HEK293T (cell line): ENCODE data around the gene BBS9.

Experiments used
- CTCF ChIA-PET: fragments of 350-600 bp; formaldehyde crosslinking; extraction: SDS; loops from one replicate; lab custom pipeline; 2021; ENCODE audit warnings: antibody characterized with exemption, inconsistent platforms; lab: Yijun Ruan, JAX
- POLR2A ChIA-PET: fragments of 350-600 bp; formaldehyde crosslinking; extraction: SDS; loops from one replicate; lab custom pipeline; 2020; ENCODE audit warnings: antibody characterized with exemption, inconsistent platforms; lab: Yijun Ruan, JAX
- DNase-seq: peaks from one replicate; pipeline ENCODE4 v3.0.0; 2012; ENCODE audit warnings: mixed read lengths; ENCODE audit errors: extremely low spot score
- ARNT ChIP-seq: fragments of 450-650 bp; IDR thresholded peaks from 2 replicates; pipeline ENCODE4 v1.6.1; 2017; ENCODE audit warnings: mild to moderate bottlenecking
- BHLHE40 ChIP-seq: fragments of 450-650 bp; IDR thresholded peaks from 2 replicates; pipeline ENCODE4 v1.6.1; 2016; ENCODE audit warnings: mild to moderate bottlenecking, moderate library complexity, borderline replicate concordance
- CTBP1 ChIP-seq: fragments of 450-650 bp; IDR thresholded peaks from 2 replicates; pipeline ENCODE4 v1.6.1; 2016; ENCODE audit warnings: borderline replicate concordance
- ELF4 ChIP-seq: fragments of 450-650 bp; IDR thresholded peaks from 2 replicates; pipeline ENCODE4 v1.6.1; 2017; ENCODE audit warnings: antibody characterized with exemption
- FOXA1 ChIP-seq: fragments of 450-650 bp; IDR thresholded peaks from 2 replicates; pipeline ENCODE4 v1.6.1; 2016; ENCODE audit warnings: mild to moderate bottlenecking
- FOXK2 ChIP-seq: fragments of 450-650 bp; IDR thresholded peaks from 2 replicates; pipeline ENCODE4 v1.6.1; 2016; ENCODE audit warnings: mild to moderate bottlenecking
- FOXM1 ChIP-seq: fragments of 450-650 bp; IDR thresholded peaks from 2 replicates; pipeline ENCODE4 v1.6.1; 2017; ENCODE audit warnings: mild to moderate bottlenecking, borderline replicate concordance
- HDGF ChIP-seq: fragments of 450-650 bp; IDR thresholded peaks from 2 replicates; pipeline ENCODE4 v1.6.1; 2017; ENCODE audit warnings: antibody characterized with exemption, borderline replicate concordance
- L3MBTL2 ChIP-seq: fragments of 450-650 bp; conservative IDR thresholded peaks from 2 replicates; pipeline ENCODE4 v1.6.1; 2016; ENCODE audit warnings: mild to moderate bottlenecking
- LEF1 ChIP-seq: fragments of 450-650 bp; IDR thresholded peaks from 2 replicates; pipeline ENCODE4 v1.6.1; 2017; ENCODE audit warnings: mild to moderate bottlenecking, borderline replicate concordance
- NFRKB ChIP-seq: fragments of 450-650 bp; IDR thresholded peaks from 2 replicates; pipeline ENCODE4 v1.6.1; 2016; ENCODE audit warnings: mild to moderate bottlenecking, moderate library complexity
- SP1 ChIP-seq: fragments of 450-650 bp; IDR thresholded peaks from 2 replicates; pipeline ENCODE4 v1.6.1; 2017
- SUZ12 ChIP-seq: fragments of 450-650 bp; IDR thresholded peaks from 2 replicates; pipeline ENCODE4 v1.6.1; 2016; ENCODE audit warnings: mild to moderate bottlenecking
- TARDBP ChIP-seq: fragments of 450-650 bp; IDR thresholded peaks from 2 replicates; pipeline ENCODE4 v1.6.1; 2016
- ZNF384 ChIP-seq: fragments of 450-650 bp; IDR thresholded peaks from 2 replicates; pipeline ENCODE4 v1.6.1; 2016
- TF ChIP-seq, protein P1 (sequence below): fragments of 450-650 bp; IDR thresholded peaks from 2 replicates; pipeline ENCODE4 v1.6.1; 2016

The BBS9 gene

GRCh38 chr7:33500703-33501701 lies 371.6 kb downstream of the BBS9 start:
- no peak for DNase-seq
- TF ChIP-seq HDGF (no peak), SP1 (no peak), FOXA1 (no peak), FOXK2 (no peak), LEF1 (no peak), BHLHE40 (no peak), NFRKB (no peak), ZNF384 (no peak), ELF4 (no peak)
- TF ChIP-seq, protein P1, sequence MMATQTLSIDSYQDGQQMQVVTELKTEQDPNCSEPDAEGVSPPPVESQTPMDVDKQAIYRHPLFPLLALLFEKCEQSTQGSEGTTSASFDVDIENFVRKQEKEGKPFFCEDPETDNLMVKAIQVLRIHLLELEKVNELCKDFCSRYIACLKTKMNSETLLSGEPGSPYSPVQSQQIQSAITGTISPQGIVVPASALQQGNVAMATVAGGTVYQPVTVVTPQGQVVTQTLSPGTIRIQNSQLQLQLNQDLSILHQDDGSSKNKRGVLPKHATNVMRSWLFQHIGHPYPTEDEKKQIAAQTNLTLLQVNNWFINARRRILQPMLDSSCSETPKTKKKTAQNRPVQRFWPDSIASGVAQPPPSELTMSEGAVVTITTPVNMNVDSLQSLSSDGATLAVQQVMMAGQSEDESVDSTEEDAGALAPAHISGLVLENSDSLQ = no peak
- ChIA-PET CTCF (no interaction called here), POLR2A (no interaction called here)

GRCh38 chr7:33503014-33503413 lies 373.6 kb downstream of the BBS9 start:
- CTCF ChIA-PET = interaction anchor here (0.6 kb wide), 1 partner anchor 260 kb away, joined by 4 read pairs; no protein-coding TSS in a partner anchor
- DNase-seq = no peak
- no peak for TF ChIP-seq CTBP1
- no peak for TF ChIP-seq NFRKB
- TF ChIP-seq BHLHE40 = no peak
- TF ChIP-seq HDGF = no peak
- no peak for TF ChIP-seq LEF1
- TF ChIP-seq ZNF384 = no peak
- TF ChIP-seq L3MBTL2 = no peak
- no peak for TF ChIP-seq ARNT
- no peak for TF ChIP-seq FOXM1
- TF ChIP-seq ELF4 = no peak
- no peak for TF ChIP-seq TARDBP
- no peak for TF ChIP-seq FOXA1
- POLR2A ChIA-PET = no interaction called here

- ChIA-PET CTCF (no interaction called here), POLR2A (no interaction called here)
- DNase-seq = no peak
- TF ChIP-seq TARDBP = no peak
- no peak for TF ChIP-seq LEF1
- no peak for TF ChIP-seq FOXA1
- TF ChIP-seq L3MBTL2 = no peak
- TF ChIP-seq SUZ12 = no peak
- no peak for TF ChIP-seq ARNT
- TF ChIP-seq, protein P1 = no peak
- no peak for TF ChIP-seq HDGF
- no peak for TF ChIP-seq ZNF384
- no peak for TF ChIP-seq BHLHE40
- TF ChIP-seq CTBP1 = no peak
- TF ChIP-seq SP1 = no peak
- no peak for TF ChIP-seq FOXM1
- no peak for TF ChIP-seq NFRKB
- no peak for TF ChIP-seq ELF4
- no peak for TF ChIP-seq FOXK2
Measured at GRCh38 chr7:33503736-33504135, 374.4 kb downstream of the BBS9 start.

DNA sequence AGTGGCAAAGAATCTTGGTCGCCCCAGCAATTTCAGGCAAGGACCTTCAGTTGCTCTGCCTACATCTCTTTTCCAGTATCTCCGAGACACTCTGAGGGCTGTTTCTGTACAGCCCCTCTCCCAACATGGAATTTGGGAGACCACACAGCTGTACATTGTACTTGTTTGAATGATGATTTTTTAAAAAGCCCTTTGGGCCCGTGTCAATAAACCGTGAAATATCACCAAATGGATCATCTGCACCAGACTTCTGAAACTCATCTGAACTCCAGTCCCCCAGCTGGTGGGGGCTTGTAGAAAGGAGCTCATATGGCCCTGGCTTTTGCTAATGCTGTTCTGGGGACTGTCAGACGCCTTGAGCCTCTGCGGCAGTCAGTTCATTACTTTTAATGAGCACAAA lies 374.9 kb downstream of the BBS9 start:
- CTCF ChIA-PET = no interaction called here
- POLR2A ChIA-PET = no interaction called here
- no peak for DNase-seq

DNA sequence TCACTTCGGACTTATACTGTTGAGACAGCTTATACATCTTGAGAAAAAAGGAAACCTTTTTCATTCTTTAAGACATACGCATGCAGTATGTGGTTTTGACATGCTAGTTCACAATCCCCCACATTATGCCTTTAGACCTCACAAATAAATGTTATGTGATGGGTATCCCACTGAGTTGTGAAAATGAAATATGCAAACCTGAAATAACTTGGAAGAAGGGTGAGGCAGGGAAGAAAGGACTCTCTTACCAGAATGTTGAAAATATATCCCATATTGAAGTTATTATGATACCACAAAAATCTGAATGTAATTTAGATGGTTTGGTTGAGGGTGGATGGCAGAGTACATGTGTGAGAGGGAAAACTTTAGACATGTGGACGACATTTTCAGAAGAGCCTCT lies 379.8 kb downstream of the BBS9 start:
- ChIA-PET POLR2A (no interaction called here), CTCF (no interaction called here)
- DNase-seq = no peak
- TF ChIP-seq SUZ12 (no peak), ELF4 (no peak), CTBP1 (no peak), L3MBTL2 (no peak), ZNF384 (no peak), HDGF (no peak), FOXM1 (no peak), FOXA1 (no peak), BHLHE40 (no peak), FOXK2 (no peak), SP1 (no peak), NFRKB (no peak), LEF1 (no peak)

More for the DNA sequence above, 374.9 kb downstream of the BBS9 start:
- no peak for TF ChIP-seq L3MBTL2
- no peak for TF ChIP-seq BHLHE40
- TF ChIP-seq, protein P1 = no peak
- TF ChIP-seq NFRKB = no peak
- TF ChIP-seq HDGF = no peak
- no peak for TF ChIP-seq ARNT
- no peak for TF ChIP-seq FOXA1
- TF ChIP-seq FOXK2 = no peak
- TF ChIP-seq LEF1 = no peak
- no peak for TF ChIP-seq FOXM1
- no peak for TF ChIP-seq CTBP1
- TF ChIP-seq ZNF384 = no peak
- TF ChIP-seq SP1 = no peak
- no peak for TF ChIP-seq TARDBP
- TF ChIP-seq ELF4 = no peak
- TF ChIP-seq SUZ12 = no peak
